GM12872 (cell line): ENCODE measurements around the gene NGRN.

ENCODE experiments used
- TF ChIP-seq, protein P1 (sequence below): IDR thresholded peaks from 3 replicates; pipeline ENCODE4 v1.5.1; 2011; ENCODE audit warnings: low read depth, mild to moderate bottlenecking, low read length, moderate library complexity; ENCODE audit not compliant: insufficient read depth

NGRN gene

DNA sequence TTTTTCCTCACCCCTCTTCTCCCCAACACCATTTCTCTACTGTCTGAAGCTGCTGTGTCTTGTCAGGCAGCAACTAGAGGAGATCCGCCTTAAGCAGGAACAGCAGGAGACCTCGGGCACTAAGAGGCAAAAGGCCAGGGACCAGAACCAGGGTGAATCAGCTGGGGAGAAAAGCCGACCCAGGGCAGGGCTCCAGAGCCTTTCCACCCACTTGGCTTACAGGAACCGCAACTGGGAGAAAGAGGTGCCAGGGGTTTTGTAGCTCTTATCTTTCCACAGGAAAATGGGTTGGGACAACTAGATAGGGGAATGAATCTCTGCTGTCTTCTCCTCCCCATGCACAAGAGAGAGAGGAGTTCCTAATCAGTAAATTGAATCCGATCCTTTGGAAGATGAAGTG is 3.0 kb upstream of the NGRN start:
- TF ChIP-seq, protein P1, sequence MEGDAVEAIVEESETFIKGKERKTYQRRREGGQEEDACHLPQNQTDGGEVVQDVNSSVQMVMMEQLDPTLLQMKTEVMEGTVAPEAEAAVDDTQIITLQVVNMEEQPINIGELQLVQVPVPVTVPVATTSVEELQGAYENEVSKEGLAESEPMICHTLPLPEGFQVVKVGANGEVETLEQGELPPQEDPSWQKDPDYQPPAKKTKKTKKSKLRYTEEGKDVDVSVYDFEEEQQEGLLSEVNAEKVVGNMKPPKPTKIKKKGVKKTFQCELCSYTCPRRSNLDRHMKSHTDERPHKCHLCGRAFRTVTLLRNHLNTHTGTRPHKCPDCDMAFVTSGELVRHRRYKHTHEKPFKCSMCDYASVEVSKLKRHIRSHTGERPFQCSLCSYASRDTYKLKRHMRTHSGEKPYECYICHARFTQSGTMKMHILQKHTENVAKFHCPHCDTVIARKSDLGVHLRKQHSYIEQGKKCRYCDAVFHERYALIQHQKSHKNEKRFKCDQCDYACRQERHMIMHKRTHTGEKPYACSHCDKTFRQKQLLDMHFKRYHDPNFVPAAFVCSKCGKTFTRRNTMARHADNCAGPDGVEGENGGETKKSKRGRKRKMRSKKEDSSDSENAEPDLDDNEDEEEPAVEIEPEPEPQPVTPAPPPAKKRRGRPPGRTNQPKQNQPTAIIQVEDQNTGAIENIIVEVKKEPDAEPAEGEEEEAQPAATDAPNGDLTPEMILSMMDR: no peak

DNA sequence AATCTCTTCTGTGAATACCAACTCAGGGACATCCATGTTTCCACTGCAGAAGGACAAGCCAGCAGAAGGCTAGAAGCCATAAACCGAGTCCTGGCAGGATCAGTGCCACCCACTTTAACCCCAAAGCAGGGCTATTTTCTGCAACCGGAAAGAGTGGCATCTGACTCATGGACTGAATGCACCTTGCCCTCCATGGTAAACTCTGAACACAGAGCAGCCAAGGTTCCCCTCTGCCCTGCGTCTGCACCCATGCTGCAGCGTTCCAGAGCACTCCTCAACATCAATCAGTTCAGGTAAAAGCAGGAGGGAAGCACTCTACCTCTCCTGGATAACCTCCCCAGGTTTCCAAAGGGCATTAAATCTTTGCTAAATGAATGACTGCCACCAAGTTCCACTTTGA is 801 bp upstream of the NGRN start:
- TF ChIP-seq, protein P1: no peak

DNA sequence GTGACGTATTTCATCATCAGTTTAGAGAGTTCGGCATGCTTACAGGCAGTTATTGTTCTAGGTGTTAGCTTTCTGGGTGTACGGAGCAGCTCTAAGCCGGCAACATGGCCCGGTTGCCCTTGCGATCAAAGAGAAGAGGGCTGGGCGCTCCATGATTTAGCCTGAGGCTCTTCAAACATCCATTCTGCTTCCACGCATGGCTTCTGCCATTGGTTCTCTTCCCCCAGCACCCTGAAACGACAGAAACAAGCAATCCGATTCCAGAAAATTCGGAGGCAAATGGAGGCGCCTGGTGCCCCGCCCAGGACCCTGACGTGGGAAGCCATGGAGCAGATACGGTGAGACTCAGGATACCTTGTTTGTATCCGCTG is 574 bp downstream of the NGRN start:
- TF ChIP-seq, protein P1: no peak

DNA sequence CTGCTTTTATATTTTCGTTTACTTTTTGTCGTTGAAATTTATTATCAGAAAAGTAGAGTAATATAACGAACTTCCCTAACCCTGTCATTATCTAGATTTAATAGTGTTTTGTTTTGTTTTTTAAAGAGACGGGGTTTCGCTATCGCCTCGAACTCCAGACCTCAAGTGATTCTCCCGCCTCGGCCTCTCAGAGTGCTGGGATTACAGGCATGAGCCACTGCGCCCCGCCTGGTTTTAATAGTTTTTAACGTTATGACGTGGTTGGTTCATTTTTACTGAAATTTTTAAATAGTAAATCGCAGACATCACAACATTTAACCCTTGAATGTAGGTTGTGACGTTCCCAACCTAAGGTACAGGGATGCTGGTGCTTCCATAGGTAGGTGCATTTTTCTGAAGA is 1.0 kb downstream of the NGRN start:
- TF ChIP-seq, protein P1: no peak

DNA sequence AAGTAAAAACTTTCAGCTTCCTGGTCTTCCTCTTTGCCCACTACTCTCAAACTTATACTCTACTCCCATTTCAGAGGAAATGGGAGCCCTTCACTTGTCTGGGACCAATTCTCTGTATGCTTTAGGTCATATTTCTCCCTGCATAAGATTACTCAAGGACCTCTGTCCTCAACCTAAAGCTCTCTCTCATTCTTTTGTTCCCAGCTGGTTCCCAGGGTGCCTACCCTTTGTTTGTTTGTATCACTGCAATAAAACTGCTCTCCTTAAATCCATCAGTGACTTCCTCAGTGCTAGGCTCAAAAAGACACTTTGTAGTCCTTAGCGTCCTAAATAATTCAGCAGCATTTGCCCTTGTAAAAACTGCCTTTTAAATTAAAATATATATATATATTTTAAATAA is 2.9 kb downstream of the NGRN start:
- TF ChIP-seq, protein P1: no peak

DNA sequence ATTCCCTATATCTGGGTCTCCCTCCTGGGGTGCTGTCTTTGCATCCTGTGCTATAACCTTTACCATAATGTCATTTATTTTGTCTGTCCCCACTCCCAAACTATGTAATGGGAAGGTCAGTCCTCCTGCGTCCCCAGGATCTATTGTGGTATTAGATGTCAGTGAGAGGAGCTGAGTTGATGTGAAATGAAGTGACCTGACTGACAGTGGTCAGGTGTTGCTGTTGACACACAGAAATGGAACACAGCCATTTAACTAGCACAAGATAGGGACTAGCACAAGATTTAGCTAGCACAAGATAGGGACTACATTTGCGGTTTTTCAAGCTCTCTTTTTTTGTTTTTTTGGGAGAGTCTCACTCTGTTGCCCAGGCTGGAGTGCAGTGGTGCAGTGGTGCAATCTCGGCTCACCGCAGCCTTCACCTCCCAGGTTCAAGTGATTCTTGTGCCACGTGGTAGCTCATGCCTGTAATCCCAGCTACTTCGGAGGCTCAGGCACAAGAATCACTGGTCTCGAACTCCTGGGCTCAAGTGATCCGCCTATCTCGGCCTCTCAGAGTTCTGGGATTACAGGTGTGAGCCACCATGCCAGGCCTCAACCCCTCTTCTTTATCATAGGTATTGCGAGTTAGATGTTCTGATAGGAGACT is 5.2 kb downstream of the NGRN start:
- TF ChIP-seq, protein P1: no peak

DNA sequence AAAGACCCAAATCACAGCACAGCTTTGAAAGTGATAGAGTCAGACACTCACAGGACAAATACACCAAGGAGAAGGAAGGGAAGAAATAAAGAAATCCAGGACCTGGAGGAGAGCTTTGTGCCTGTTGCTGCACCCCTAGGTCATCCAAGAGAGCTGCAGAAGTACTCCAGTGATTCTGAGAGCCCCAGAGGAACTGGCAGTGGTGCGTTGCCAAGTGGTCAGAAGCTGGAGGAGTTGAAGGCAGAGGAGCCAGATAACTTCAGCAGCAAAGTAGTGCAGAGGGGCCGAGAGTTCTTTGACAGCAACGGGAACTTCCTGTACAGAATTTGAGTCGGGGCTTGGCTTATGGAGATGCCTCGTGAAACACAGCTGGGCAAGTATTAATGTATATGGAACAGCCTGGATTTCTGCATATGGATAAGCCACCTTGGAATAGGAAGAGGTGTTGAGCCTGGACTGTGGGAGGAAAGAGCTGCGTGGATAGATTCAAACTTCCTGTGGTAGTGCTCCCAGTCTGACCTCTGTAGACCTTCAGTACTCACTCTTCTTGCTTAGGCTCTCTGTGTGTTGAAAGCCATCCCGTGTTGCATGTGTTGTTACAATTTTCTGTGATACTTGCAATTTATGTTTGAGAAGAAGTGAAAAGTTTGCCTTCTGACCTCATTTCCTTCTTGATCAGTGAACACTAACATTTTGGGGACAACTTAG is 6.1 kb downstream of the NGRN start:
- TF ChIP-seq, protein P1: no peak
